IMR-90 (cell line): ENCODE data around the gene CTAGE9. TPM values are rescaled to one million over a fixed set of nuclear protein-coding genes. Genes with fewer than 3 reads are reported as not detected.

ENCODE experiments used
- ATAC-seq: fragments of 200-7000 bp; cut with Tn5 transposase; 2 replicates; pipeline ENCODE4 v1.9.1; 2020; ENCODE audit warnings: low read depth, mild to moderate bottlenecking, moderate library complexity
- BruUV-seq: library from RNA; stranded (reverse); fragments of 400-500 nt; replicated peaks from 2 replicates; lab custom pipeline; 2021; lab: Mats Ljungman, UMichigan
- CTCF ChIA-PET: fragments of 300-600 bp; formaldehyde crosslinking; extraction: SDS; loops from one replicate; lab custom pipeline; 2021; ENCODE audit warnings: antibody characterized with exemption; lab: Yijun Ruan, JAX
- POLR2A ChIA-PET: fragments of 300-600 bp; sonication (Branson Sonifier 250); formaldehyde crosslinking; loops from one replicate; lab custom pipeline; 2022; ENCODE audit warnings: antibody characterized with exemption; ENCODE audit not compliant: unreplicated experiment; lab: Charles Lee
- DNase-seq: peaks from one replicate; pipeline ENCODE4 v3.0.0; 2013
- H2AFZ ChIP-seq: replicated peaks from 2 replicates; pipeline ENCODE3; 2013; ENCODE audit warnings: low read length, mild to moderate bottlenecking; ENCODE audit not compliant: poor library complexity
- H2AK5ac ChIP-seq: 2 replicates; pipeline ENCODE4 v1.6.1; 2013; ENCODE audit warnings: low read depth, low read length, inconsistent platforms
- H2AK9ac ChIP-seq: replicated peaks from 2 replicates; pipeline ENCODE3; 2013; ENCODE audit warnings: mild to moderate bottlenecking, low read depth, low read length, moderate library complexity; ENCODE audit not compliant: poor library complexity
- H2BK120ac ChIP-seq: 2 replicates; pipeline ENCODE4 v1.6.1; 2013; ENCODE audit warnings: low read depth, low read length, inconsistent platforms
- H2BK15ac ChIP-seq: 3 replicates; pipeline ENCODE4 v1.6.1; 2013; ENCODE audit warnings: low read depth, low read length, inconsistent platforms
- H2BK20ac ChIP-seq: 2 replicates; pipeline ENCODE4 v1.6.1; 2013; ENCODE audit warnings: low read depth, mild to moderate bottlenecking, inconsistent platforms, low read length, moderate library complexity
- H2BK5ac ChIP-seq: 2 replicates; pipeline ENCODE4 v1.6.1; 2013; ENCODE audit warnings: mild to moderate bottlenecking, low read depth, low read length, inconsistent platforms; ENCODE audit not compliant: poor library complexity, severe bottlenecking
- H3K14ac ChIP-seq: replicated peaks from 2 replicates; pipeline ENCODE4 v1.6.1; 2013; ENCODE audit warnings: low read depth, low read length, inconsistent platforms
- H3K18ac ChIP-seq: 2 replicates; pipeline ENCODE4 v1.6.1; 2013; ENCODE audit warnings: low read depth, low read length, control low read depth
- H3K23ac ChIP-seq: 2 replicates; pipeline ENCODE4 v1.6.1; 2013; ENCODE audit warnings: low read depth, low read length, inconsistent platforms
- H3K27ac ChIP-seq: 2 replicates; pipeline ENCODE4 v1.5.1; 2013; ENCODE audit warnings: mild to moderate bottlenecking, control low read depth, low read length; ENCODE audit not compliant: insufficient read depth
- H3K27me3 ChIP-seq: 2 replicates; pipeline ENCODE4 v1.6.1; 2013; ENCODE audit warnings: low read length; ENCODE audit not compliant: control insufficient read depth, insufficient read depth
- H3K36me3 ChIP-seq: 2 replicates; pipeline ENCODE4 v1.6.1; 2013; ENCODE audit warnings: low read length, mixed read lengths; ENCODE audit not compliant: control insufficient read depth, insufficient read depth
- H3K4ac ChIP-seq: 2 replicates; pipeline ENCODE4 v1.6.1; 2013; ENCODE audit warnings: low read depth, low read length, inconsistent platforms
- H3K4me1 ChIP-seq: 2 replicates; pipeline ENCODE4 v1.6.1; 2013; ENCODE audit warnings: low read length, mixed read lengths; ENCODE audit not compliant: control insufficient read depth, insufficient read depth
- H3K4me2 ChIP-seq: 2 replicates; pipeline ENCODE4 v1.6.1; 2013; ENCODE audit warnings: low read depth, mild to moderate bottlenecking, control low read depth, low read length, moderate library complexity
- H3K4me3 ChIP-seq: 2 replicates; pipeline ENCODE4 v1.5.1; 2013; ENCODE audit warnings: low read depth, mild to moderate bottlenecking, control low read depth, low read length, moderate library complexity; ENCODE audit not compliant: insufficient read depth
- H3K56ac ChIP-seq: 2 replicates; pipeline ENCODE4 v1.6.1; 2013; ENCODE audit warnings: low read length, inconsistent platforms; ENCODE audit not compliant: insufficient read depth; ENCODE audit errors: extremely low read depth
- H3K79me1 ChIP-seq, 2 experiments: 2 replicates each; pipeline ENCODE4 v1.6.1; 2013; ENCODE audit warnings: low read length in 2 of 2, inconsistent platforms in 1 of 2, low read depth in 1 of 2
- H3K9ac ChIP-seq: 2 replicates; pipeline ENCODE4 v1.6.1; 2013; ENCODE audit warnings: low read depth, low read length, control low read depth
- H3K9me1 ChIP-seq: 2 replicates; pipeline ENCODE4 v1.6.1; 2013; ENCODE audit warnings: low read length, inconsistent platforms; ENCODE audit not compliant: insufficient read depth
- H3K9me3 ChIP-seq: 2 replicates; pipeline ENCODE4 v1.6.1; 2013; ENCODE audit warnings: low read length; ENCODE audit not compliant: control insufficient read depth, insufficient read depth
- H4K20me1 ChIP-seq: 2 replicates; pipeline ENCODE4 v1.6.1; 2013; ENCODE audit warnings: low read length, inconsistent platforms; ENCODE audit not compliant: insufficient read depth
- H4K5ac ChIP-seq: 2 replicates; pipeline ENCODE4 v1.6.1; 2013; ENCODE audit warnings: mild to moderate bottlenecking, low read depth, low read length, control low read depth
- H4K8ac ChIP-seq, 2 experiments: 2 replicates each; pipeline ENCODE4 v1.6.1; 2013; ENCODE audit warnings: low read depth in 2 of 2, low read length in 2 of 2, control low read depth in 1 of 2, inconsistent platforms in 1 of 2
- H4K91ac ChIP-seq: 2 replicates; pipeline ENCODE4 v1.6.1; 2013; ENCODE audit warnings: low read depth, low read length, inconsistent platforms; ENCODE audit not compliant: insufficient read depth
- CTCF ChIP-seq: conservative IDR thresholded peaks from 2 replicates; pipeline ENCODE4 v1.5.1; 2012; ENCODE audit warnings: mild to moderate bottlenecking, low read depth, low read length, improper control_type of control experiment
- MAFK ChIP-seq: IDR thresholded peaks from 2 replicates; pipeline ENCODE4 v1.6.1; 2012; ENCODE audit warnings: low read depth, low read length, improper control_type of control experiment
- RCOR1 ChIP-seq: IDR thresholded peaks from 2 replicates; pipeline ENCODE4 v1.6.1; 2012; ENCODE audit warnings: mild to moderate bottlenecking, low read length, improper control_type of control experiment; ENCODE audit not compliant: insufficient replicate concordance
- WGBS, 2 experiments: methylation state at CpG; one replicate each; pipeline versions ENCODE4 v1.1.5 to v1.1.7; 2013; ENCODE audit warnings: missing lambda C conversion rate in 2 of 2; ENCODE audit not compliant: insufficient read length in 1 of 2; ENCODE audit errors: extremely low coverage in 2 of 2; 5-methylcytosine and 5-hydroxymethylcytosine counted together
- dilution Hi-C: fragments of 300-500 bp; cut with HindIII; formaldehyde crosslinking; loops from one replicate; pipeline ENCODE4 v1.14.3; 2018; ENCODE audit warnings: low sequenced_read_pairs; ENCODE audit not compliant: unreplicated experiment
- in situ Hi-C: fragments of 300-500 bp; cut with MboI; formaldehyde crosslinking; loops from 3 replicates; pipeline ENCODE4 v1.14.3; 2019; ENCODE audit warnings: low sequenced_read_pairs, inconsistent platforms, mixed read lengths
- intact Hi-C: fragments of 100-400 bp; cut with micrococcal nuclease; formaldehyde crosslinking; loops from 2 replicates; pipeline ENCODE4 v1.10.0; 2022
- polyA plus RNA-seq, 3 experiments: library from polyadenylated mRNA; depleted of rRNA; stranded (reverse); fragments of >200 nt; gene quantifications; 2 replicates each; pipeline ENCODE4 v1.2.3, GENCODE V29; 2012; ENCODE audit warnings: low replicate concordance in 1 of 3
- total RNA-seq: library from RNA; depleted of rRNA; stranded (reverse); fragments of >200 nt; gene quantifications from 2 replicates; pipeline ENCODE4 v1.2.3, GENCODE V29; 2012

CTAGE9 gene
- total and polyA plus RNA-seq, 2 of the 4 experiments (the other 2 are of a cell fraction), result not detected

DNA sequence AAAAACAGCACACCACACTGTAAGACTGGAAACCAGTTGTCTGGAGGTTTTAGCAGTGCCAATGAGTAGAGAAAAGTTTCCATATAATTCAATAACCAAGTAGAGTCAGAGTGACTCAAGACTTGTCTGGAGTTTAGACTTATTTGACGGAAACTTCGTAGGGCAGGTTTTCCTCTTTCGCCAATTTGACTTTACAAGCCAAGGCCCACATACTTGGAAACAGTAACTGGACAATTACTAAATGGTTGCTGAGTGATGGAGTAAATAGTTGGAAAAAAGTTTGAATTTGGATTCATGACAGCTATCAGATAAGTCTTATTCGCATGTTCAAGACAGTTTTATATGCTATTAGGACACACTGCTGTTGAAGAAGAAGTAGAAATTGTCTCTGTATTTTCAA, 48.1 kb upstream of the CTAGE9 start:
- H3K27me3 ChIP-seq, result no peaks in the 10 kb centered on the region
- H3K9me3 ChIP-seq, result no peaks in the 10 kb centered on the region
- H3K18ac ChIP-seq, result no peak overlapping the region; the same call in 1 of the 2 replicates
- in situ Hi-C loops (no loop called here), intact Hi-C loops (no loop called here), dilution Hi-C loops (no loop called here)
- H3K14ac ChIP-seq, result 0 out of 2 replicates have a peak overlapping the region, but pooled peaks have one; percentile 15
- no peaks in the 10 kb centered on the region; the same call in 1 of the 2 replicates for H3K9me1 ChIP-seq
- 0 out of 2 replicates have a peak overlapping the region, but pooled peaks have one; percentile 12 for H2BK120ac ChIP-seq
- no peak overlapping the region for H3K4me3 ChIP-seq
- H3K4me2 ChIP-seq, result no peak overlapping the region
- H3K4me1 ChIP-seq, result peaks cover 11% of the 10 kb centered on the region; the same call in 1 of the 2 replicates
- H3K79me1 ChIP-seq, result no peaks in the 10 kb centered on the region
- H2BK5ac ChIP-seq, result no peak overlapping the region
- CTCF ChIA-PET, result no interaction called here
- no peak overlapping the region for H2AK5ac ChIP-seq
- no peak overlapping the region for H2AFZ ChIP-seq
- BruUV-seq, result no TSS peak
- H4K91ac ChIP-seq, result no peak overlapping the region
- H3K23ac ChIP-seq, result no peak overlapping the region
- TF ChIP-seq CTCF (no peak), RCOR1 (no peak), MAFK (no peak)
- DNase-seq (no peak), ATAC-seq (no peak)
- no CpG with 5 or more reads among the region's 4 CpGs for WGBS, 2 experiments
- H3K27ac ChIP-seq, result no peak overlapping the region
- H3K4ac ChIP-seq, result no peak overlapping the region
- H4K5ac ChIP-seq, result no peak overlapping the region
- no peak overlapping the region for H2BK15ac ChIP-seq
- H4K8ac ChIP-seq, result no peak overlapping the region
- no peak overlapping the region for H3K56ac ChIP-seq
- H3K36me3 ChIP-seq, result no peaks in the 10 kb centered on the region
- H3K9ac ChIP-seq, result no peak overlapping the region
- no peaks in the 10 kb centered on the region for H4K20me1 ChIP-seq
- POLR2A ChIA-PET, result no interaction called here
- H2BK20ac ChIP-seq, result peak overlapping the region; percentile 27; the same call in 1 of the 2 replicates
- H2AK9ac ChIP-seq, result no peak overlapping the region
